ENCODE measurements around the gene SDK2. TPM values are rescaled to one million over a fixed set of nuclear protein-coding genes. Genes with fewer than 3 reads are reported as not detected.

SDK2 gene
- total and polyA plus RNA-seq, 2 experiments from 2014 or later = 0.74 to 5.1 TPM

DNA sequence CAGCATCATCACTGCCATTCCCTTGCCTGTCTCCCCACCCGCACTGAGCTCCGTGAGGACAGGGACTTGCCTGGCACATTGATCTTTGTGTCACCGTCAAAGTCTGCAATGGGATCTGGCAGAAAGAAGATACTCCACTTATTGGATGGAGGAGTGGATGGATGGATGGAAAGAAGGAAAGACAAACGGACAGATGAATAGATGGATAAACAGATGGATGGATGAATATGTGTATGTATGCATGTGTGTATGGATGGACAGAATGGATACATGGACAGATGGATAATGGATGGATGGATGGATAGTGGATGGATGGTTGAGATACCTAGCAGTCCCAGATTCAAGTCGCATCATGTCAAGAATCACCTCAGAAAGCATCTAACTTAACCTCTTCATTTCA lies 99.9 kb downstream of the SDK2 start:
- no peaks in the 10 kb centered on the region for H3K79me2 ChIP-seq (replicated peaks; ENCODE audit: insufficient read depth)
- H3K36me3 ChIP-seq (ENCODE audit: insufficient read depth) = no peaks in the 10 kb centered on the region
- no peaks in the 10 kb centered on the region for H3K9me2 ChIP-seq (ENCODE audit: insufficient read depth)
- no peak overlapping the region for H3K4me3 ChIP-seq
- DNase-seq (ENCODE audit: low spot score) (no peak), ATAC-seq (no peak)
- H3K27me3 ChIP-seq (ENCODE audit: insufficient read depth) = no peaks in the 10 kb centered on the region
- Mint-ChIP-seq H3K4me1 (peaks cover 49% of the 10 kb centered on the region), H3K27me3 (ENCODE audit: insufficient read depth, low read depth, poor library complexity) (peaks cover 7% of the 10 kb centered on the region), H3K4me3 (no peak overlapping the region), H3K36me3 (ENCODE audit: low read depth) (no peaks in the 10 kb centered on the region), H3K27ac (no peak overlapping the region), H3K9me3 (no peaks in the 10 kb centered on the region)
- H2AFZ ChIP-seq = no peak overlapping the region
- no peak overlapping the region for H3K27ac ChIP-seq (ENCODE audit: low read depth)
- peaks cover 7% of the 10 kb centered on the region; the same call in 1 of the 2 replicates for H3K4me1 ChIP-seq (ENCODE audit: insufficient read depth)
- no peak for TF ChIP-seq EZH2 (IDR thresholded peaks at IDR 0.05; ENCODE audit: low read depth, unreplicated experiment)
- TF ChIP-seq JUNB (IDR thresholded peaks at IDR 0.05; ENCODE audit: unreplicated experiment) = no peak
- TF ChIP-seq POLR2AphosphoS5 (IDR thresholded peaks at IDR 0.05; ENCODE audit: low read depth) = no peak
- TF ChIP-seq ZNF331 (CRISPR knock-in tag; IDR thresholded peaks at IDR 0.05; ENCODE audit: low read depth) = no peak
- TF ChIP-seq EZH2phosphoT487 (IDR thresholded peaks at IDR 0.05; ENCODE audit: unreplicated experiment) = no peak
- TF ChIP-seq, protein P1, sequence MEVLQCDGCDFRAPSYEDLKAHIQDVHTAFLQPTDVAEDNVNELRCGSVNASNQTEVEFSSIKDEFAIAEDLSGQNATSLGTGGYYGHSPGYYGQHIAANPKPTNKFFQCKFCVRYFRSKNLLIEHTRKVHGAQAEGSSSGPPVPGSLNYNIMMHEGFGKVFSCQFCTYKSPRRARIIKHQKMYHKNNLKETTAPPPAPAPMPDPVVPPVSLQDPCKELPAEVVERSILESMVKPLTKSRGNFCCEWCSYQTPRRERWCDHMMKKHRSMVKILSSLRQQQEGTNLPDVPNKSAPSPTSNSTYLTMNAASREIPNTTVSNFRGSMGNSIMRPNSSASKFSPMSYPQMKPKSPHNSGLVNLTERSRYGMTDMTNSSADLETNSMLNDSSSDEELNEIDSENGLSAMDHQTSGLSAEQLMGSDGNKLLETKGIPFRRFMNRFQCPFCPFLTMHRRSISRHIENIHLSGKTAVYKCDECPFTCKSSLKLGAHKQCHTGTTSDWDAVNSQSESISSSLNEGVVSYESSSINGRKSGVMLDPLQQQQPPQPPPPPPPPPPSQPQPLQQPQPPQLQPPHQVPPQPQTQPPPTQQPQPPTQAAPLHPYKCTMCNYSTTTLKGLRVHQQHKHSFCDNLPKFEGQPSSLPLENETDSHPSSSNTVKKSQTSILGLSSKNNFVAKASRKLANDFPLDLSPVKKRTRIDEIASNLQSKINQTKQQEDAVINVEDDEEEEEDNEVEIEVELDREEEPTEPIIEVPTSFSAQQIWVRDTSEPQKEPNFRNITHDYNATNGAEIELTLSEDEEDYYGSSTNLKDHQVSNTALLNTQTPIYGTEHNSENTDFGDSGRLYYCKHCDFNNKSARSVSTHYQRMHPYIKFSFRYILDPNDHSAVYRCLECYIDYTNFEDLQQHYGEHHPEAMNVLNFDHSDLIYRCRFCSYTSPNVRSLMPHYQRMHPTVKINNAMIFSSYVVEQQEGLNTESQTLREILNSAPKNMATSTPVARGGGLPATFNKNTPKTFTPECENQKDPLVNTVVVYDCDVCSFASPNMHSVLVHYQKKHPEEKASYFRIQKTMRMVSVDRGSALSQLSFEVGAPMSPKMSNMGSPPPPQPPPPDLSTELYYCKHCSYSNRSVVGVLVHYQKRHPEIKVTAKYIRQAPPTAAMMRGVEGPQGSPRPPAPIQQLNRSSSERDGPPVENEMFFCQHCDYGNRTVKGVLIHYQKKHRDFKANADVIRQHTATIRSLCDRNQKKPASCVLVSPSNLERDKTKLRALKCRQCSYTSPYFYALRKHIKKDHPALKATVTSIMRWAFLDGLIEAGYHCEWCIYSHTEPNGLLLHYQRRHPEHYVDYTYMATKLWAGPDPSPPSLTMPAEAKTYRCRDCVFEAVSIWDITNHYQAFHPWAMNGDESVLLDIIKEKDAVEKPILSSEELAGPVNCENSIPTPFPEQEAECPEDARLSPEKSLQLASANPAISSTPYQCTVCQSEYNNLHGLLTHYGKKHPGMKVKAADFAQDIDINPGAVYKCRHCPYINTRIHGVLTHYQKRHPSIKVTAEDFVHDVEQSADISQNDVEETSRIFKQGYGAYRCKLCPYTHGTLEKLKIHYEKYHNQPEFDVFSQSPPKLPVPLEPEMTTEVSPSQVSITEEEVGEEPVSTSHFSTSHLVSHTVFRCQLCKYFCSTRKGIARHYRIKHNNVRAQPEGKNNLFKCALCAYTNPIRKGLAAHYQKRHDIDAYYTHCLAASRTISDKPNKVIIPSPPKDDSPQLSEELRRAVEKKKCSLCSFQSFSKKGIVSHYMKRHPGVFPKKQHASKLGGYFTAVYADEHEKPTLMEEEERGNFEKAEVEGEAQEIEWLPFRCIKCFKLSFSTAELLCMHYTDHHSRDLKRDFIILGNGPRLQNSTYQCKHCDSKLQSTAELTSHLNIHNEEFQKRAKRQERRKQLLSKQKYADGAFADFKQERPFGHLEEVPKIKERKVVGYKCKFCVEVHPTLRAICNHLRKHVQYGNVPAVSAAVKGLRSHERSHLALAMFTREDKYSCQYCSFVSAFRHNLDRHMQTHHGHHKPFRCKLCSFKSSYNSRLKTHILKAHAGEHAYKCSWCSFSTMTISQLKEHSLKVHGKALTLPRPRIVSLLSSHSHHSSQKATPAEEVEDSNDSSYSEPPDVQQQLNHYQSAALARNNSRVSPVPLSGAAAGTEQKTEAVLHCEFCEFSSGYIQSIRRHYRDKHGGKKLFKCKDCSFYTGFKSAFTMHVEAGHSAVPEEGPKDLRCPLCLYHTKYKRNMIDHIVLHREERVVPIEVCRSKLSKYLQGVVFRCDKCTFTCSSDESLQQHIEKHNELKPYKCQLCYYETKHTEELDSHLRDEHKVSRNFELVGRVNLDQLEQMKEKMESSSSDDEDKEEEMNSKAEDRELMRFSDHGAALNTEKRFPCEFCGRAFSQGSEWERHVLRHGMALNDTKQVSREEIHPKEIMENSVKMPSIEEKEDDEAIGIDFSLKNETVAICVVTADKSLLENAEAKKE (CRISPR knock-in tag; IDR thresholded peaks at IDR 0.05) = no peak
- no peak for TF ChIP-seq CREB1 (CRISPR knock-in tag; IDR thresholded peaks at IDR 0.05; ENCODE audit: low read depth)
- TF ChIP-seq ZNF114 (CRISPR knock-in tag; IDR thresholded peaks at IDR 0.05) = no peak
- TF ChIP-seq, protein P2, sequence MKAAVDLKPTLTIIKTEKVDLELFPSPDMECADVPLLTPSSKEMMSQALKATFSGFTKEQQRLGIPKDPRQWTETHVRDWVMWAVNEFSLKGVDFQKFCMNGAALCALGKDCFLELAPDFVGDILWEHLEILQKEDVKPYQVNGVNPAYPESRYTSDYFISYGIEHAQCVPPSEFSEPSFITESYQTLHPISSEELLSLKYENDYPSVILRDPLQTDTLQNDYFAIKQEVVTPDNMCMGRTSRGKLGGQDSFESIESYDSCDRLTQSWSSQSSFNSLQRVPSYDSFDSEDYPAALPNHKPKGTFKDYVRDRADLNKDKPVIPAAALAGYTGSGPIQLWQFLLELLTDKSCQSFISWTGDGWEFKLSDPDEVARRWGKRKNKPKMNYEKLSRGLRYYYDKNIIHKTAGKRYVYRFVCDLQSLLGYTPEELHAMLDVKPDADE (IDR thresholded peaks at IDR 0.05) = no peak
- no peak for TF ChIP-seq NANOG (IDR thresholded peaks at IDR 0.05; ENCODE audit: borderline replicate concordance)
- TF ChIP-seq, protein P3, sequence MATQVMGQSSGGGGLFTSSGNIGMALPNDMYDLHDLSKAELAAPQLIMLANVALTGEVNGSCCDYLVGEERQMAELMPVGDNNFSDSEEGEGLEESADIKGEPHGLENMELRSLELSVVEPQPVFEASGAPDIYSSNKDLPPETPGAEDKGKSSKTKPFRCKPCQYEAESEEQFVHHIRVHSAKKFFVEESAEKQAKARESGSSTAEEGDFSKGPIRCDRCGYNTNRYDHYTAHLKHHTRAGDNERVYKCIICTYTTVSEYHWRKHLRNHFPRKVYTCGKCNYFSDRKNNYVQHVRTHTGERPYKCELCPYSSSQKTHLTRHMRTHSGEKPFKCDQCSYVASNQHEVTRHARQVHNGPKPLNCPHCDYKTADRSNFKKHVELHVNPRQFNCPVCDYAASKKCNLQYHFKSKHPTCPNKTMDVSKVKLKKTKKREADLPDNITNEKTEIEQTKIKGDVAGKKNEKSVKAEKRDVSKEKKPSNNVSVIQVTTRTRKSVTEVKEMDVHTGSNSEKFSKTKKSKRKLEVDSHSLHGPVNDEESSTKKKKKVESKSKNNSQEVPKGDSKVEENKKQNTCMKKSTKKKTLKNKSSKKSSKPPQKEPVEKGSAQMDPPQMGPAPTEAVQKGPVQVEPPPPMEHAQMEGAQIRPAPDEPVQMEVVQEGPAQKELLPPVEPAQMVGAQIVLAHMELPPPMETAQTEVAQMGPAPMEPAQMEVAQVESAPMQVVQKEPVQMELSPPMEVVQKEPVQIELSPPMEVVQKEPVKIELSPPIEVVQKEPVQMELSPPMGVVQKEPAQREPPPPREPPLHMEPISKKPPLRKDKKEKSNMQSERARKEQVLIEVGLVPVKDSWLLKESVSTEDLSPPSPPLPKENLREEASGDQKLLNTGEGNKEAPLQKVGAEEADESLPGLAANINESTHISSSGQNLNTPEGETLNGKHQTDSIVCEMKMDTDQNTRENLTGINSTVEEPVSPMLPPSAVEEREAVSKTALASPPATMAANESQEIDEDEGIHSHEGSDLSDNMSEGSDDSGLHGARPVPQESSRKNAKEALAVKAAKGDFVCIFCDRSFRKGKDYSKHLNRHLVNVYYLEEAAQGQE (IDR thresholded peaks at IDR 0.05; ENCODE audit: unreplicated experiment) = no peak
- TF ChIP-seq, protein P4, sequence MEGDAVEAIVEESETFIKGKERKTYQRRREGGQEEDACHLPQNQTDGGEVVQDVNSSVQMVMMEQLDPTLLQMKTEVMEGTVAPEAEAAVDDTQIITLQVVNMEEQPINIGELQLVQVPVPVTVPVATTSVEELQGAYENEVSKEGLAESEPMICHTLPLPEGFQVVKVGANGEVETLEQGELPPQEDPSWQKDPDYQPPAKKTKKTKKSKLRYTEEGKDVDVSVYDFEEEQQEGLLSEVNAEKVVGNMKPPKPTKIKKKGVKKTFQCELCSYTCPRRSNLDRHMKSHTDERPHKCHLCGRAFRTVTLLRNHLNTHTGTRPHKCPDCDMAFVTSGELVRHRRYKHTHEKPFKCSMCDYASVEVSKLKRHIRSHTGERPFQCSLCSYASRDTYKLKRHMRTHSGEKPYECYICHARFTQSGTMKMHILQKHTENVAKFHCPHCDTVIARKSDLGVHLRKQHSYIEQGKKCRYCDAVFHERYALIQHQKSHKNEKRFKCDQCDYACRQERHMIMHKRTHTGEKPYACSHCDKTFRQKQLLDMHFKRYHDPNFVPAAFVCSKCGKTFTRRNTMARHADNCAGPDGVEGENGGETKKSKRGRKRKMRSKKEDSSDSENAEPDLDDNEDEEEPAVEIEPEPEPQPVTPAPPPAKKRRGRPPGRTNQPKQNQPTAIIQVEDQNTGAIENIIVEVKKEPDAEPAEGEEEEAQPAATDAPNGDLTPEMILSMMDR (conservative IDR thresholded peaks at IDR 0.05; ENCODE audit: low read depth in 2 of 2) = no peak
- no peak for TF ChIP-seq STAT1 (IDR thresholded peaks at IDR 0.05; ENCODE audit: unreplicated experiment)
- no peak overlapping the region for H3K4me2 ChIP-seq
- H3F3A ChIP-seq (replicated peaks; ENCODE audit: low read depth) = no peaks in the 10 kb centered on the region
- no peaks in the 10 kb centered on the region for H4K20me1 ChIP-seq (replicated peaks; ENCODE audit: insufficient read depth)
